HuH-7.5 (cell line): Measurements from ENCODE around the gene BTBD9.

Source experiments
- DNase-seq: peaks from one replicate; pipeline ENCODE4 v3.0.0; 2011; ENCODE audit warnings: low spot score

The BTBD9 gene

GRCh38 chr6:38599261-38599660 is 40.5 kb downstream of the BTBD9 start:
- no peak for DNase-seq

- no peak for DNase-seq
Observed at GRCh38 chr6:38593998-38594665, 45.6 kb downstream of the BTBD9 start.

- no peak for DNase-seq
Observed at GRCh38 chr6:38593409-38593808, 46.3 kb downstream of the BTBD9 start.

GRCh38 chr6:38591439-38591838 is 48.3 kb downstream of the BTBD9 start:
- no peak for DNase-seq

GRCh38 chr6:38589367-38589720 is 50.4 kb downstream of the BTBD9 start:
- DNase-seq = no peak

GRCh38 chr6:38588631-38589366 is 50.9 kb downstream of the BTBD9 start:
- DNase-seq = no peak

GRCh38 chr6:38587766-38588362 is 51.9 kb downstream of the BTBD9 start:
- no peak for DNase-seq

- no peak for DNase-seq
Observed at GRCh38 chr6:38586992-38587391, 52.7 kb downstream of the BTBD9 start.

- no peak for DNase-seq
Observed at GRCh38 chr6:38584731-38585130, 55.0 kb downstream of the BTBD9 start.

- DNase-seq = no peak
Observed at GRCh38 chr6:38583523-38583922, 56.2 kb downstream of the BTBD9 start.

GRCh38 chr6:38580030-38580429 is 59.7 kb downstream of the BTBD9 start:
- no peak for DNase-seq

GRCh38 chr6:38579010-38579628 is 60.6 kb downstream of the BTBD9 start:
- DNase-seq = no peak

GRCh38 chr6:38578075-38578474 is 61.7 kb downstream of the BTBD9 start:
- DNase-seq = no peak

- DNase-seq = no peak
Observed at GRCh38 chr6:38577492-38577891, 62.2 kb downstream of the BTBD9 start.

- no peak for DNase-seq
Observed at GRCh38 chr6:38573801-38574395, 65.8 kb downstream of the BTBD9 start.

GRCh38 chr6:38572186-38572813 is 67.4 kb downstream of the BTBD9 start:
- no peak for DNase-seq

GRCh38 chr6:38571721-38572120 is 68.0 kb downstream of the BTBD9 start:
- no peak for DNase-seq

GRCh38 chr6:38570750-38571149 is 69.0 kb downstream of the BTBD9 start:
- no peak for DNase-seq

- no peak for DNase-seq
Observed at GRCh38 chr6:38567436-38567835, 72.3 kb downstream of the BTBD9 start.

GRCh38 chr6:38566295-38567030 is 73.3 kb downstream of the BTBD9 start:
- no peak for DNase-seq

- no peak for DNase-seq
Observed at GRCh38 chr6:38564301-38564700, 75.4 kb downstream of the BTBD9 start.
